ENCODE measurements around the gene KRIT1. TPM values are rescaled to one million over a fixed set of nuclear protein-coding genes. Genes with fewer than 3 reads are reported as not detected.

KRIT1 gene
- total RNA-seq, 1 donor from 2014 or later, result 59.4 TPM

- TF ChIP-seq, protein P1, sequence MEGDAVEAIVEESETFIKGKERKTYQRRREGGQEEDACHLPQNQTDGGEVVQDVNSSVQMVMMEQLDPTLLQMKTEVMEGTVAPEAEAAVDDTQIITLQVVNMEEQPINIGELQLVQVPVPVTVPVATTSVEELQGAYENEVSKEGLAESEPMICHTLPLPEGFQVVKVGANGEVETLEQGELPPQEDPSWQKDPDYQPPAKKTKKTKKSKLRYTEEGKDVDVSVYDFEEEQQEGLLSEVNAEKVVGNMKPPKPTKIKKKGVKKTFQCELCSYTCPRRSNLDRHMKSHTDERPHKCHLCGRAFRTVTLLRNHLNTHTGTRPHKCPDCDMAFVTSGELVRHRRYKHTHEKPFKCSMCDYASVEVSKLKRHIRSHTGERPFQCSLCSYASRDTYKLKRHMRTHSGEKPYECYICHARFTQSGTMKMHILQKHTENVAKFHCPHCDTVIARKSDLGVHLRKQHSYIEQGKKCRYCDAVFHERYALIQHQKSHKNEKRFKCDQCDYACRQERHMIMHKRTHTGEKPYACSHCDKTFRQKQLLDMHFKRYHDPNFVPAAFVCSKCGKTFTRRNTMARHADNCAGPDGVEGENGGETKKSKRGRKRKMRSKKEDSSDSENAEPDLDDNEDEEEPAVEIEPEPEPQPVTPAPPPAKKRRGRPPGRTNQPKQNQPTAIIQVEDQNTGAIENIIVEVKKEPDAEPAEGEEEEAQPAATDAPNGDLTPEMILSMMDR (IDR thresholded peaks at IDR 0.05), result no peak
- TF ChIP-seq EZH2phosphoT487 (IDR thresholded peaks at IDR 0.05) (no peak), EZH2 (IDR thresholded peaks at IDR 0.05) (no peak)
- Histone ChIP-seq H3K4me1 (peaks cover 24% of the 10 kb centered on the region), H2AFZ (replicated peaks) (no peak overlapping the region), H3K27ac (no peak overlapping the region), H3F3A (ENCODE audit: low read depth) (peaks cover 21% of the 10 kb centered on the region), H3K9ac (no peak overlapping the region), H3K4me2 (no peak overlapping the region), H3K27me3 (no peaks in the 10 kb centered on the region), H3K79me2 (ENCODE audit: low read depth) (peaks cover 91% of the 10 kb centered on the region), H3K9me3 (ENCODE audit: low read depth) (no peaks in the 10 kb centered on the region), H3K4me3 (no peak overlapping the region), H3K36me3 (no peaks in the 10 kb centered on the region), H4K20me1 (ENCODE audit: low read depth) (peaks cover 35% of the 10 kb centered on the region)
- no peak overlapping the region for H3K27ac Mint-ChIP-seq
- H3K4me3 Mint-ChIP-seq, result no peak overlapping the region
- peaks cover 6% of the 10 kb centered on the region for H3K9me3 Mint-ChIP-seq
- peaks cover 6% of the 10 kb centered on the region for H3K36me3 Mint-ChIP-seq
- DNase-seq (ENCODE audit: low spot score), result no peak
- no peaks in the 10 kb centered on the region for H3K27me3 Mint-ChIP-seq (ENCODE audit: insufficient read depth, low read depth)
- H3K4me1 Mint-ChIP-seq, result peaks cover 13% of the 10 kb centered on the region
These were observed 30.7 kb upstream of the KRIT1 start for GRCh38 chr7:92276460-92276864.

DNA sequence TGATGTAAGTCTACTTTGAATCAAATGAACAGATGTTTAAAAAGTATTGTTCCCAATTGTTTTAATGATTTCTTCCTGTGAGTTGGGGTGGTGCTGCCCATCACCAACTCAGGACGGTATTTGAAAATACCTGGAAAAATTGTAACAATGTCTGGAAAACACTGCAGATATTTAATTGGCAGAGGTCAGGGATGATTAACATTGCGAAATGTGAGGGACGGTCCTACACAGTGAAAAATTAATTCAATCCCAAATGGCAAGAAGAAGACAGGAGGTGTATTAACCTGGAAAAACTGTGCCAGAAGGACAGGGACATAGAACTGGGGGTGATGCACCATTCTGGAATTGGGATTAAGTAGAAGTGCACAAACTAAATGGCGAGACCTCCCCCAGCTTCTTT, 29.6 kb upstream of the KRIT1 start:
- no peaks in the 10 kb centered on the region for H3K36me3 ChIP-seq
- peaks cover 23% of the 10 kb centered on the region for H3K4me1 ChIP-seq
- no peak overlapping the region for H3K4me3 Mint-ChIP-seq
- TF ChIP-seq EZH2 (IDR thresholded peaks at IDR 0.05), result no peak
- TF ChIP-seq EZH2phosphoT487 (IDR thresholded peaks at IDR 0.05), result no peak
- TF ChIP-seq, protein P1 (IDR thresholded peaks at IDR 0.05), result no peak
- H3K36me3 Mint-ChIP-seq, result peaks cover 4% of the 10 kb centered on the region
- H3K4me2 ChIP-seq, result no peak overlapping the region
- no peaks in the 10 kb centered on the region for H3K27me3 Mint-ChIP-seq (ENCODE audit: insufficient read depth, low read depth)
- no peak for DNase-seq (ENCODE audit: low spot score)
- peaks cover 3% of the 10 kb centered on the region for H3K9me3 Mint-ChIP-seq
- no peak overlapping the region for H3K27ac Mint-ChIP-seq
- peaks cover 35% of the 10 kb centered on the region for H4K20me1 ChIP-seq (ENCODE audit: low read depth)
- H3K4me1 Mint-ChIP-seq, result peaks cover 13% of the 10 kb centered on the region
- H3K9ac ChIP-seq, result no peak overlapping the region
- H3K9me3 ChIP-seq (ENCODE audit: low read depth), result no peaks in the 10 kb centered on the region
- H3K27ac ChIP-seq, result no peak overlapping the region
- peaks cover 21% of the 10 kb centered on the region for H3F3A ChIP-seq (ENCODE audit: low read depth)
- no peaks in the 10 kb centered on the region for H3K27me3 ChIP-seq
- peaks cover 91% of the 10 kb centered on the region for H3K79me2 ChIP-seq (ENCODE audit: low read depth)
- H3K4me3 ChIP-seq, result no peak overlapping the region
- H2AFZ ChIP-seq (replicated peaks), result no peak overlapping the region

DNA sequence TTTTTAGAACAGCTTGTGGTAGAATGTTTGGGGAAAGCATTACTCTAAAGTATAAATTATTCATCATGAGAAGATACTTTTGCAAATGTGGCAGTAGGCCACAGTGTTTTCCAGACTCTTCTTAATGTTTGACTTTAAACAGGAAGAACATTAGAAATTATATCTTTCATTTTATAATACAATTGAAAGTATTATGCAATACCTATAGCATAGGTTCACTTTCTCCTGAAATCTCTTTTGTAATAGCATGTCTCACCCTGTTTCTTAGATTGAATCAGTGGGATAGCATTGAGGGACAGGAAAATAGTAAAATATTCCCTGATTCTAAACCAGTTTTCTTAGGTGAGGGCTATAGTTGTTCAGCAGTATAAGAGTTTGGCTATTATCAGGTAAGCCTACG, 23.2 kb upstream of the KRIT1 start:
- peaks cover 5% of the 10 kb centered on the region for H3K9me3 Mint-ChIP-seq
- peaks cover 6% of the 10 kb centered on the region for H3K36me3 Mint-ChIP-seq
- no peak overlapping the region for H3K27ac ChIP-seq
- peaks cover 95% of the 10 kb centered on the region for H3K79me2 ChIP-seq (ENCODE audit: low read depth)
- H3F3A ChIP-seq (ENCODE audit: low read depth), result no peaks in the 10 kb centered on the region
- H2AFZ ChIP-seq (replicated peaks), result no peak overlapping the region
- no peaks in the 10 kb centered on the region for H3K4me1 ChIP-seq
- H3K4me3 ChIP-seq, result no peak overlapping the region
- no peak overlapping the region for H3K4me2 ChIP-seq
- no peaks in the 10 kb centered on the region for H3K27me3 ChIP-seq
- H4K20me1 ChIP-seq (ENCODE audit: low read depth), result peaks cover 25% of the 10 kb centered on the region
- no peaks in the 10 kb centered on the region for H3K27me3 Mint-ChIP-seq (ENCODE audit: insufficient read depth, low read depth)
- no peak overlapping the region for H3K27ac Mint-ChIP-seq
- peaks cover 2% of the 10 kb centered on the region for H3K9me3 ChIP-seq (ENCODE audit: low read depth)
- DNase-seq (ENCODE audit: low spot score), result no peak
- TF ChIP-seq EZH2phosphoT487 (IDR thresholded peaks at IDR 0.05), result no peak
- TF ChIP-seq, protein P1 (IDR thresholded peaks at IDR 0.05), result no peak
- no peak for TF ChIP-seq EZH2 (IDR thresholded peaks at IDR 0.05)
- H3K4me1 Mint-ChIP-seq, result no peaks in the 10 kb centered on the region
- no peak overlapping the region for H3K4me3 Mint-ChIP-seq
- no peaks in the 10 kb centered on the region for H3K36me3 ChIP-seq
- no peak overlapping the region for H3K9ac ChIP-seq
